NCI-H69 (cell line): ENCODE data around the gene VWA3A.

Source experiments
- DNase-seq: peaks from one replicate; lab custom pipeline; 2025; lab: John Stamatoyannopoulos, UW

VWA3A gene

GRCh38 chr16:22183901-22184614 lies 91.7 kb downstream of the VWA3A start:
- DNase-seq, result peak; percentile 61

GRCh38 chr16:22184615-22184968 lies 92.3 kb downstream of the VWA3A start:
- no peak for DNase-seq

GRCh38 chr16:22186517-22186916 lies 94.2 kb downstream of the VWA3A start:
- peak; percentile 54 for DNase-seq

GRCh38 chr16:22188267-22188594 lies 95.9 kb downstream of the VWA3A start:
- DNase-seq, result no peak

GRCh38 chr16:22188595-22189442 lies 96.5 kb downstream of the VWA3A start:
- DNase-seq, result peak; percentile 82

GRCh38 chr16:22189473-22190080 lies 97.2 kb downstream of the VWA3A start:
- DNase-seq, result peak; percentile 53

- DNase-seq, result peak; percentile 99
Measured at GRCh38 chr16:22190081-22190775, 97.9 kb downstream of the VWA3A start.

GRCh38 chr16:22190776-22191531 lies 98.6 kb downstream of the VWA3A start:
- DNase-seq, result peak; percentile 99

- peak; percentile 60 for DNase-seq
Measured at GRCh38 chr16:22191532-22192260, 99.4 kb downstream of the VWA3A start.

GRCh38 chr16:22192261-22193062 lies 100.1 kb downstream of the VWA3A start:
- DNase-seq, result peak; percentile 73

GRCh38 chr16:22193063-22193411 lies 100.7 kb downstream of the VWA3A start:
- DNase-seq, result no peak

GRCh38 chr16:22194707-22195444 lies 102.5 kb downstream of the VWA3A start:
- no peak for DNase-seq

GRCh38 chr16:22195445-22195694 lies 103.0 kb downstream of the VWA3A start:
- no peak for DNase-seq

GRCh38 chr16:22195695-22196558 lies 103.6 kb downstream of the VWA3A start:
- DNase-seq, result peak; percentile 87

GRCh38 chr16:22196559-22197168 lies 104.3 kb downstream of the VWA3A start:
- peak; percentile 22 for DNase-seq

- no peak for DNase-seq
Measured at GRCh38 chr16:22198547-22199293, 106.4 kb downstream of the VWA3A start.

- DNase-seq, result no peak
Measured at GRCh38 chr16:22202261-22202637, 109.9 kb downstream of the VWA3A start.

GRCh38 chr16:22203091-22203490 lies 110.8 kb downstream of the VWA3A start:
- DNase-seq, result no peak
